C1 segment of cervical spinal cord (tissue), 14 donors: Measurements from ENCODE around the gene PAPLN.
A peak's percentile ranks its signal among the peaks of the same experiment; 100 is the strongest.

ENCODE experiments used
- DNase-seq, 14 donors: peaks; one replicate each; lab custom pipeline; 2025; lab: John Stamatoyannopoulos, UW

The PAPLN gene

GRCh38 chr14:73230051-73230450 lies 7.3 kb upstream of the PAPLN start:
- no peak for DNase-seq

GRCh38 chr14:73231981-73232851 lies 5.1 kb upstream of the PAPLN start:
- DNase-seq: no peak

- DNase-seq: no peak
These were observed 4.3 kb upstream of the PAPLN start for GRCh38 chr14:73232984-73233383.

GRCh38 chr14:73233564-73233963 lies 3.7 kb upstream of the PAPLN start:
- no peak for DNase-seq

- no peak for DNase-seq
These were observed 3.3 kb upstream of the PAPLN start for GRCh38 chr14:73234029-73234428.

DNA sequence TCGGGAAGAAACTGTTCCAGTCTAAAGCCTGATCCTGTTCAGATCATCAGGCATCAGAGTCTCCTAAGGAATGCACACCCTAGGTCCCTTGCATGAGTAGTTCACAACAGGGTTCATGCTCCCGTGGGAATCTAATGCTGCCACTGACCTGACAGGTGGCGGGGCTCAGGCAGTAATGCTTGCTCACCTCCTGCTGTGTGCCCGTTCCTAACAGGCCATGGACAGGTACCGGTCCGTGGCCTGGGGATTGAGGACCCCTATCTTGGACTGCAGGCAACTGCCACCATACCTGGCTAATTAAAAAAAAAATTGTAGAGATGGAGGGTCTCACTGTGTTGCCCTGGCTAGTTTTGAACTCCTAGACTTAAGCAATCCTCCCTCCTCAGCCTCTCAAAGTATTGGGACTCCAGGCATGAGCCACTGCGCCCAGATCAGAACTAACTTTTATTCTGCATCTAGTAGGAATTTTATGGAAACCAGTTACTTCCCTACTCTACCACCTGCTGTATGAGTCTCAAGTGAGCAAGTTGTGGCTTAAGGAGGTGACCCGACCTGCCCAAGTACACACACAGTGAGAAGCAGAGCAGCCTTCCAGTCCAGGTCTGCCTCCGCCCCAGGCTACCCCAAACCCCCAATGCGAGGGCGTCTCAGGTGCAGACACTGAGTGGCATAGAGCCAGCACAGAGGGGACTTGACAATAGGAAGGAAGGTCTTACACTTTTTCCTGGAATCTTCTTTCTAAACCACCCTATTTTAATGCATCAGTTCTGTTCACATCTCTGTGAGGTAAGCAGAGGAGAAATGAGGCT lies 2.5 kb upstream of the PAPLN start:
- no peak for DNase-seq

DNA sequence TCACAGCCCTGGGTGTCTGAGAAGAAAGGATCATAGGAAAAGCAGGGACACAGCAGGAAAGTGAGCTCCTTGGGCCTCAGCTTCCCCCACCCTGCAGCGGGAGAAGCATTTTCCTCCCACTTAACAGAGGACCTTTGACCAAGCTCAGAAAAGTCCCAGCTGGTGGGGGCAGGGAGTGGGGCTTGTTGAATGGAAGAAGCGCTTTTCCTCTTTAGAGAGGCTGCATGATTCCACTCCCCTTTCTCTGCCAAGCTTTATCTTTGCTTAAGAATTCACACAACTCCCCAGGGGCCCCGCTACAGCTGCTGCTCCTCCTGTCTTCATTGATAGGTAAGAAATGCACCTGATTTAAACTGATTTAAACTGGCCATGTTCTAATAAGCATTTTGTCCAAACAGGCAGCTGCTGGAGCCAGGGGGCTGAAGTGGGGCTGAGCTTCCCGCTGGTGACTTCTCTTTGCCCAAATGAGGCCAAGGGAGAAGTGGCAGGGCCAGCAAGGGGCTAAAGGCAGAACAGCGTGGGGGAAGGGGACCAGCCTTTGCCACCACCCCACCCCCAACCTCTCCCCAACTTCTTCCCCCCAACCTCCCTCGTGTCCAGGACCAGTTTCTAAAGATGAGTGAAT lies 1.7 kb upstream of the PAPLN start:
- DNase-seq: no peak

DNA sequence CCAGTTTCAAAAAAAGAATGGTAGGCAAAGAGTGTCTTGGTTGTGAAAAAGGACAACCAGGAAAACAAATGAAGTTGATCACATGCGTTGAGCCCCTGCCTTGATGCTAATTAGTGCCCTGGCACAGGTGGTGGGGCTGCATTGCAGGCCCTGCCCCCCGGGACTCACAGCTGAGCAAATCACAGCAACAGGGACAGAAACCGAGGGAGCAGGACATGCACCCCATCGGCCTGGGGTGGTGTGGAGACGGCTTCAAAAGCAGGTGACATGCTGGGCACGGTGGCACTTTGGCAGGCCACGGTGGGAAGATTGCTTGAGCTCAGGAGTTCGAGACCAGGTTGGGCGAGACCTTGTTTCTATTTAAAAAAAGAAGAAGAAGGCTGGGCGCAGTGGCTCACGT lies 1.1 kb upstream of the PAPLN start:
- no peak for DNase-seq

- DNase-seq: no peak
These were observed 521 bp upstream of the PAPLN start for GRCh38 chr14:73236752-73237218.

- no peak for DNase-seq
These were observed 599 bp downstream of the PAPLN start for GRCh38 chr14:73237786-73238423.

- DNase-seq: no peak
These were observed 1.1 kb downstream of the PAPLN start for GRCh38 chr14:73238424-73238852.

DNA sequence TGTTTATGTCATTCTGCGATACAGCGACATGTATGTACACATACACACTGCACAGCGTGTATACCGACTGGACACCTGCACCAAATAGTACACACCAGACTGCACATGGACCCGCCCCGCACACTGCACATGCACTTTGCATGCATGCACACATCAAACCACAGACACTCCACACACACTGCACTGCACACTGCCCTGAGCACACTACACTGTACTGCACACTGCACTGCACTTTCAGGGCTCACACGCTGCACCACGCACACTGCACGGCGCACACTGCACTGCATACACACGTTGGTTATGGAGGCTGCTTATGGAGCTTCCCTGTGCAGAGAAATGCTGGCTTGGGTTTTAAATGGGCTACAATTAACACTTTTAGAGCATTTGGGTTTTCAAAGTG lies 1.6 kb downstream of the PAPLN start:
- no peak for DNase-seq

- DNase-seq: peak in 5 of 14 donors; percentile 12 to 73 (median 21)
These were observed 2.3 kb downstream of the PAPLN start for GRCh38 chr14:73239393-73240241.

GRCh38 chr14:73240816-73241480 lies 3.6 kb downstream of the PAPLN start:
- DNase-seq: peak in 5 of 14 donors; percentile 15 to 33 (median 23)

- DNase-seq: no peak
These were observed 4.3 kb downstream of the PAPLN start for GRCh38 chr14:73241481-73242165.

DNA sequence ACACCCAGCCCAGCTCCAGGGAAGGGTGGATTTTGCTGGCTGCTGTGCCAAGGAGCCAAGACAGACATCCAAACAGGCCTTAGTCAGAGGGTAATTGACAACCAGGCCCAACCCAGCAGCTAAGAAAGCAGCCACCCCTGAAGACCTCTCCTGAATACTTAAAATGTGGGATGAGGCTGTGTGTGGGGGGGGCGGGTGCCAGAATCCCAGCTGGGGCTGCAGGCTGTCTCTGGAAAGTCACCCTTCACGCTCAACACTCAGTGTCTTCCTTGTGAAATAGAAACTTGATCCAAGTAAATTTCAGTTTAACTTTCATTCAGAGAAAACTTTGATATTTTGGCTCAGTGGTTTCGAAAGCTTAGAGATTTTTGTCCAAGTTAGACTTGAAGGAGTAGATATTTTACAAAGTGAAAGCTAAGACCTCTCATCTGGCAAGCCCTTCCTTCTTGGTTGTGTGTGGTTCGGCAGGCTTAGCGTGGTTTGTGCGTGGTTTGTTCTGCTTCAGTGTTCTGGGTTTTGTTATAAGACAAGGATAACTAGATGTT lies 5.1 kb downstream of the PAPLN start:
- peak in 4 of 14 donors; percentile 28 to 61 (median 40) for DNase-seq

DNA sequence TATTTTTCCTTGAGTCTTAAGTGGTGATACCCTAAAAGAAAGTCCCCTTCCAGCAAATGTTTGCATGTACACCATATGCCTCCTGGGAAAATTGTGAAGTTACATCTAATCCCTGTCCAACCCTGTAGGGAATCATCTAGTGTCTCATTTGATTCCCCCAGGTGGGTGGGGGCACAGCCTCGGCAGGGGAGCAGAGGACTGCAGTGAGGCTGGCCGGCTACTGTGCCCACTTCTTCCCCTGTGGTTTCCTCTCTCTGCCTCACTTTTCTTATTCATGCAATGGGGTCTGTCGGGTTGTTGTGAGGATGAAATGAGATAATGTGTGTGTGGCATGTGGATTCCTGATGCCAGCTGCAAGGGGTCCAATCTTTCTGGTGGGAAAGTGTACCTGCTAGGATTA lies 6.0 kb downstream of the PAPLN start:
- DNase-seq: no peak

GRCh38 chr14:73243748-73244147 lies 6.4 kb downstream of the PAPLN start:
- DNase-seq: no peak
